Endothelial cell of umbilical vein (primary cell): ENCODE data around the gene HLA-DPA1. TPM values are rescaled to one million over a fixed set of nuclear protein-coding genes. Genes with fewer than 3 reads are reported as not detected.

Source experiments
- BruUV-seq: library from RNA; stranded (reverse); fragments of 400-500 nt; replicated peaks from 2 replicates; lab custom pipeline; 2021; lab: Mats Ljungman, UMichigan
- CTCF ChIA-PET: fragments of 300-600, 350-600 bp; sonication (Branson Sonifier 250); formaldehyde crosslinking; loops from one replicate; lab custom pipeline; 2021; ENCODE audit warnings: antibody characterized with exemption, inconsistent platforms; lab: Charles Lee
- POLR2A ChIA-PET: fragments of 300-600, 350-600 bp; sonication (Branson Sonifier 250); formaldehyde crosslinking; loops from one replicate; lab custom pipeline; 2021; ENCODE audit warnings: antibody characterized with exemption, inconsistent platforms; lab: Charles Lee
- DNase-seq: peaks from one replicate; pipeline ENCODE4 v3.0.0-alpha.2; 2011; ENCODE audit warnings: low read depth, low spot score
- FAIRE-seq: peaks from 2 replicates; lab custom pipeline; 2011; peaks lifted over from hg19 to GRCh38; lab: Jason Lieb, UNC
- H2AFZ ChIP-seq: 2 replicates; pipeline ENCODE4 v1.6.0; 2012; ENCODE audit warnings: low read depth, low read length, control low read depth, inconsistent platforms
- H3K27ac ChIP-seq: 2 replicates; pipeline ENCODE4 v1.5.1; 2011; ENCODE audit warnings: low read depth, mild to moderate bottlenecking, control low read depth, low read length, moderate library complexity; ENCODE audit not compliant: insufficient read depth
- H3K27me3 ChIP-seq, 2 experiments: 2 replicates each; pipeline versions ENCODE4 v1.6.0 to v1.6.1; 2011; ENCODE audit warnings: low read length in 2 of 2, mixed read lengths in 1 of 2; ENCODE audit not compliant: control insufficient read depth in 2 of 2, insufficient read depth in 2 of 2
- H3K36me3 ChIP-seq, 2 experiments: 2 replicates in 1 of 2; 3 replicates in 1 of 2; pipeline ENCODE4 v1.5.1; 2011; ENCODE audit warnings: low read length in 2 of 2, mild to moderate bottlenecking in 1 of 2, moderate library complexity in 1 of 2; ENCODE audit not compliant: control insufficient read depth in 2 of 2, insufficient read depth in 2 of 2; ENCODE audit errors: extremely low read depth in 1 of 2
- H3K4me1 ChIP-seq: 3 replicates; pipeline ENCODE4 v1.5.1; 2011; ENCODE audit warnings: mild to moderate bottlenecking, low read length; ENCODE audit not compliant: control insufficient read depth, insufficient read depth; ENCODE audit errors: extremely low read depth
- H3K4me2 ChIP-seq: 2 replicates; pipeline ENCODE4 v1.6.1; 2011; ENCODE audit warnings: low read length, control low read depth, mixed read lengths; ENCODE audit not compliant: insufficient read depth
- H3K4me3 ChIP-seq, 3 experiments: fragments of 200-600 bp in 1 of 3; sonication (generic), shearing (Covaris generic) in 1 of 3; replicated peaks in 1 of 3; 2 replicates each; pipeline ENCODE4 v1.5.1; 2011 to 2016; ENCODE audit warnings: control low read depth in 3 of 3, low read length in 3 of 3, mild to moderate bottlenecking in 2 of 3, inconsistent platforms in 1 of 3, low read depth in 1 of 3, moderate library complexity in 1 of 3; ENCODE audit not compliant: insufficient read depth in 1 of 3
- H3K79me2 ChIP-seq: 2 replicates; pipeline ENCODE4 v1.6.0; 2012; ENCODE audit warnings: low read length, inconsistent platforms; ENCODE audit not compliant: control insufficient read depth, insufficient read depth
- H3K9ac ChIP-seq: replicated peaks from 2 replicates; pipeline ENCODE3; 2011; ENCODE audit warnings: low read length, control low read depth; ENCODE audit not compliant: insufficient read depth; ENCODE audit errors: extremely low read depth
- H3K9me1 ChIP-seq: replicated peaks from 3 replicates; pipeline ENCODE4 v1.6.0; 2011; ENCODE audit warnings: mild to moderate bottlenecking, low read length; ENCODE audit not compliant: control insufficient read depth, insufficient read depth; ENCODE audit errors: extremely low read depth
- H3K9me3 ChIP-seq: replicated peaks from 2 replicates; pipeline ENCODE4 v1.5.1; 2012; ENCODE audit warnings: low read length, inconsistent platforms; ENCODE audit not compliant: control insufficient read depth, insufficient read depth
- H4K20me1 ChIP-seq: replicated peaks from 2 replicates; pipeline ENCODE3; 2011; ENCODE audit warnings: mild to moderate bottlenecking, low read length; ENCODE audit not compliant: control insufficient read depth, insufficient read depth; ENCODE audit errors: extremely low read depth
- EZH2 ChIP-seq: IDR thresholded peaks from 2 replicates; pipeline ENCODE4 v1.6.1; 2012; ENCODE audit warnings: borderline replicate concordance, low read depth, mild to moderate bottlenecking, moderate library complexity, low read length, inconsistent platforms; ENCODE audit not compliant: severe bottlenecking
- GATA2 ChIP-seq: IDR thresholded peaks from 2 replicates; pipeline ENCODE4 v1.7.0; 2011; ENCODE audit warnings: low read depth, mild to moderate bottlenecking, moderate library complexity, mixed read lengths, low read length; ENCODE audit not compliant: insufficient read length, insufficient read depth
- MAX ChIP-seq: IDR thresholded peaks from 2 replicates; pipeline ENCODE4 v1.6.1; 2011; ENCODE audit not compliant: insufficient read depth, insufficient read length
- MYC ChIP-seq: IDR thresholded peaks from one replicate; pipeline ENCODE4 v1.6.1; 2011; ENCODE audit warnings: mild to moderate bottlenecking, low read depth, low read length
- POLR2A ChIP-seq: IDR thresholded peaks from 2 replicates; pipeline ENCODE4 v1.6.1; 2012; ENCODE audit warnings: low read depth, mild to moderate bottlenecking, control low read depth, low read length
- dilution Hi-C: fragments of 300-500 bp; cut with MboI; formaldehyde crosslinking; loops from one replicate; pipeline ENCODE4 v1.15.0; 2019; ENCODE audit warnings: low sequenced_read_pairs; ENCODE audit not compliant: extremely low pct_ligation_motif_present
- intact Hi-C: fragments of 100-400 bp; cut with micrococcal nuclease; formaldehyde crosslinking; loops from one replicate; pipeline ENCODE4 v1.10.0; 2022
- polyA plus RNA-seq, 4 experiments: library from polyadenylated mRNA; depleted of rRNA in 3 of 4; stranded (reverse) in 3 of 4; unstranded in 1 of 4; fragments of >200 nt; gene quantifications; 2 replicates each; pipeline versions ENCODE4 v1.2.1 to v1.2.3, GENCODE V29; 2011 to 2012; ENCODE audit warnings: missing spikeins in 1 of 4
- total RNA-seq: library from RNA; stranded (reverse); gene quantifications from 2 replicates; pipeline ENCODE4 v1.2.3, GENCODE V29; 2021

The HLA-DPA1 gene
- total and polyA plus RNA-seq, 2 donors (not counting 3 experiments of a cell fraction or from before 2014, with no cell fraction given) = 23.2 TPM; not detected in 1

- H3K27me3 ChIP-seq = peaks cover 52 to 56% of the 10 kb centered on the region in 2 experiments
- no peak overlapping the region for H3K27ac ChIP-seq
- no peaks in the 10 kb centered on the region for H3K9me3 ChIP-seq
- H3K36me3 ChIP-seq = no peaks in the 10 kb centered on the region
- no peak overlapping the region for H3K4me2 ChIP-seq
- CTCF ChIA-PET = interaction anchor here (0.6 to 2.2 kb wide), 8 partner anchors 9 to 131 kb away, joined by 3 to 15 read pairs (median 4); no protein-coding TSS in a partner anchor
- POLR2A ChIA-PET = no interaction called here
- H3K4me3 ChIP-seq = no peak overlapping the region
- BruUV-seq = no TSS peak
- H4K20me1 ChIP-seq = no peaks in the 10 kb centered on the region
- no peak overlapping the region for H2AFZ ChIP-seq
- H3K9me1 ChIP-seq = no peaks in the 10 kb centered on the region
- dilution Hi-C loops = no loop called here
- DNase-seq (no peak), FAIRE-seq (no peak)
- intact Hi-C loops = no loop called here
- TF ChIP-seq EZH2 (peak; percentile 77), GATA2 (no peak)
- no peaks in the 10 kb centered on the region for H3K79me2 ChIP-seq
- H3K9ac ChIP-seq = no peak overlapping the region
- H3K4me1 ChIP-seq = no peaks in the 10 kb centered on the region
Measured at GRCh38 chr6:33116841-33117711, 43.6 kb upstream of the HLA-DPA1 start.

- ChIA-PET CTCF (interaction anchor here (1.1 to 2.2 kb wide), 5 partner anchors 9 to 132 kb away, joined by 3 to 15 read pairs (median 5); no protein-coding TSS in a partner anchor), POLR2A (no interaction called here)
Measured at GRCh38 chr6:33116417-33116816, 43.0 kb upstream of the HLA-DPA1 start.

More at GRCh38 chr6:33116417-33116816, 43.0 kb upstream of the HLA-DPA1 start:
- no peak for FAIRE-seq
- no peaks in the 10 kb centered on the region for H4K20me1 ChIP-seq
- no peak for DNase-seq
- BruUV-seq = no TSS peak
- no peak overlapping the region for H3K9ac ChIP-seq
- TF ChIP-seq POLR2A (no peak), MAX (no peak), MYC (no peak), GATA2 (no peak)
- no peak overlapping the region for H3K27ac ChIP-seq
- no peak overlapping the region for H3K4me2 ChIP-seq
- no peaks in the 10 kb centered on the region for H3K36me3 ChIP-seq
- dilution Hi-C loops (no loop called here), intact Hi-C loops (no loop called here)
- no peak overlapping the region for H3K4me3 ChIP-seq
- no peaks in the 10 kb centered on the region for H3K9me3 ChIP-seq
- H3K9me1 ChIP-seq = no peaks in the 10 kb centered on the region
- no peaks in the 10 kb centered on the region for H3K79me2 ChIP-seq
- no peak overlapping the region for H2AFZ ChIP-seq
- peaks cover 58 to 59% of the 10 kb centered on the region in 2 experiments for H3K27me3 ChIP-seq
- H3K4me1 ChIP-seq = no peaks in the 10 kb centered on the region
